Thyroid gland (tissue), 4 donors: ENCODE measurements around the gene FMO2. TPM values are rescaled to one million over a fixed set of nuclear protein-coding genes. Genes with fewer than 3 reads are reported as not detected.

Experiments
- DNase-seq, 2 donors: peaks; one replicate each; pipeline ENCODE4 v3.0.0-alpha.2; 2019
- H3K27ac ChIP-seq, 3 donors: fragments of 200-600 bp; sonication (generic); 1 replicate in 2 of 3; 2 replicates in 1 of 3; pipeline ENCODE4 v1.5.1; 2016 to 2019; ENCODE audit warnings: mild to moderate bottlenecking in 1 of 3, moderate library complexity in 1 of 3
- H3K27me3 ChIP-seq: fragments of 200-600 bp; sonication (generic); one replicate; pipeline ENCODE4 v1.5.1; 2019
- H3K36me3 ChIP-seq, 2 donors: fragments of 200-600 bp; sonication (generic); one replicate each; pipeline ENCODE4 v1.5.1; 2016 to 2019
- H3K4me1 ChIP-seq, 2 donors: fragments of 200-600 bp; sonication (generic); one replicate each; pipeline ENCODE4 v1.5.1; 2017 to 2019
- H3K4me3 ChIP-seq, 3 donors: fragments of 200-600 bp; sonication (generic); replicated peaks in 1 of 3; 1 replicate in 2 of 3; 2 replicates in 1 of 3; pipeline ENCODE4 v1.5.1; 2016; ENCODE audit warnings: mild to moderate bottlenecking in 1 of 3
- H3K9me3 ChIP-seq: fragments of 200-600 bp; sonication (generic); one replicate; pipeline ENCODE4 v1.5.1; 2017
- CTCF ChIP-seq, 6 experiments: fragments of 200-600 bp in 3 of 6; fragments of 450-650 bp in 3 of 6; sonication (generic) in 3 of 6; IDR thresholded peaks; one replicate each; pipeline ENCODE4 v1.5.1; 2016 to 2019; ENCODE audit warnings: antibody characterized with exemption in 6 of 6, mild to moderate bottlenecking in 2 of 6, inconsistent platforms in 1 of 6, moderate library complexity in 1 of 6
- POLR2A ChIP-seq, 2 donors: fragments of 450-650 bp; IDR thresholded peaks; one replicate each; pipeline ENCODE4 v1.6.1; 2017; ENCODE audit warnings: antibody characterized with exemption in 2 of 2, mild to moderate bottlenecking in 2 of 2, moderate library complexity in 1 of 2
- WGBS, 2 donors: methylation state at CpG; one replicate each; pipeline ENCODE4 v1.1.5; 2017; 5-methylcytosine and 5-hydroxymethylcytosine counted together
- intact Hi-C: fragments of 100-400 bp; cut with DNase I; formaldehyde crosslinking; loops from one replicate; pipeline ENCODE4 v1.15.1; 2023
- total RNA-seq, 4 donors: library from RNA; depleted of rRNA; stranded (reverse); fragments of >200 nt; gene quantifications; one replicate each; pipeline ENCODE4 v1.2.3, GENCODE V29; 2016

FMO2 gene
- total RNA-seq, 4 donors from 2014 or later: 13.8 to 128 (median 14.5) TPM

GRCh38 chr1:171160639-171161354, 24.3 kb upstream of the FMO2 start:
- WGBS, 2 donors: 81 to 90% methylated on average over 4 of the region's 4 CpGs
- TF ChIP-seq CTCF (IDR thresholded peaks at IDR 0.05) (no peak), POLR2A (IDR thresholded peaks at IDR 0.05) (no peak)
- no peak overlapping the region for H3K4me3 ChIP-seq

DNA sequence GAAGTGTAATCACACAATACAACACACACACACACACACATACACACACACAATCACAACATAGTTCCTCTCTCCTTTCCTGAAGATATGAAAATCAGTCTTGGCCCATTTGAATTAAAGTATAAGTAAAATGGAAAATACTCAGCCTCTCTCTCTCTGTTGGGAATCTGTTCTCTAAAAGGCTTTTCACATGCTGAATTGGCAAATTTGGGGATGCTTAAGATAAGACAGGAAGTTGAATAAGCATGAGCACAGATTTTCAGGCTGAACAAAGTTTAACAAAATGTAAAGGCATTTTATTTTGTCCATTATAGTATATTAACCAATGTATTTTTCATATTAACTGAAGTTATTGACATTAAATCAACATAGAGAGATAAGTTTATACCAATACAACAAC, 23.7 kb upstream of the FMO2 start:
- DNase-seq: no peak
- H3K4me1 ChIP-seq: no peaks in the 10 kb centered on the region
- H3K27ac ChIP-seq: no peak overlapping the region
- H3K4me3 ChIP-seq: no peak overlapping the region
- TF ChIP-seq POLR2A (IDR thresholded peaks at IDR 0.05) (no peak), CTCF (IDR thresholded peaks at IDR 0.05) (no peak)
- no peaks in the 10 kb centered on the region for H3K9me3 ChIP-seq
- H3K27me3 ChIP-seq: no peaks in the 10 kb centered on the region
- no peaks in the 10 kb centered on the region for H3K36me3 ChIP-seq
- intact Hi-C loops: no loop called here

More at GRCh38 chr1:171160639-171161354, 24.3 kb upstream of the FMO2 start:
- no peaks in the 10 kb centered on the region for H3K36me3 ChIP-seq
- H3K4me1 ChIP-seq: no peaks in the 10 kb centered on the region
- H3K9me3 ChIP-seq: no peaks in the 10 kb centered on the region
- no peaks in the 10 kb centered on the region for H3K27me3 ChIP-seq
- no peak for DNase-seq
- no peak overlapping the region for H3K27ac ChIP-seq
- intact Hi-C loops: no loop called here

DNA sequence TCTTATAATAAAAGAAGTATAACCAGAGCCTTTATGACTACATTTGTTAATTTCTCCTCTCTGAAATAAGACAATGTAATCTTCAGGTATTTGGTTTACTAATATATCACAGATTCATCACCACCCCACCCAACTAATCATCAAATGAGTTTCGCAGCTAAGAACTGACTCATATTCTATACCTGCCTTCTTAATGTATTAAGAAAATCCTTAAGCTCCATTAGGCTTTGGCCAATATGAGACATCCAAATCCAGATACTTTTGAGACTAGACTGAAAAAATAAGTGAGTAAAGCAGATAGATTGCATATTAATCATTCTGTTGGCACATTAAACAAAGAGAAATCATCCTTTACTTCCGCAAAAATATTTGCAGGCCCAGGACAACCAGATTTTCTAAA, 18.7 kb upstream of the FMO2 start:
- H3K9me3 ChIP-seq: no peaks in the 10 kb centered on the region
- 93 to 94% methylated on average over 2 of the region's 2 CpGs for WGBS, 2 donors

DNA sequence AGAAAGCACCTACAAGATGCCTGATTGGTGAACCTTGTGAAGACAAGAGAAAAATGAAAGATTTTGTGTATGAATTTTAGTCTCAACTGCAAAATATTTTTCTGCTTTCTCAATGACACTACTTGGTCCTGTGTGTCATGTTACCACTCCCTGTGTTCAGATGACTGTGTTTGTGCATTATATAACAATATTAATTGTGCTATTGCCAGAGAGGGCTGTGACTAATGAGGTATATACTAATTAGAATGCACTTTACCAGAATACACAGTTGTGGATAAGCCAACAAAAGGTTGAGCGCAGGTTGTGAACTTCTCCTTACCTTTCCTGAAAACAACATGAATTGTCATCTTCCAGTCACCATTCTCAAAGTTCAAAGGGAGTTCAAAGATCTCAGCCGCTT, 17.3 kb upstream of the FMO2 start:
- intact Hi-C loops: no loop called here
- no peak overlapping the region for H3K4me3 ChIP-seq
- 98 to 100% methylated on average over 2 of the region's 2 CpGs for WGBS, 2 donors
- no peak overlapping the region for H3K27ac ChIP-seq
- H3K27me3 ChIP-seq: no peaks in the 10 kb centered on the region
- DNase-seq: no peak
- TF ChIP-seq POLR2A (IDR thresholded peaks at IDR 0.05): no peak
- no peak for TF ChIP-seq CTCF (IDR thresholded peaks at IDR 0.05)
- H3K4me1 ChIP-seq: no peaks in the 10 kb centered on the region
- no peaks in the 10 kb centered on the region for H3K9me3 ChIP-seq
- no peaks in the 10 kb centered on the region for H3K36me3 ChIP-seq

More for the DNA sequence above, 18.7 kb upstream of the FMO2 start:
- no peaks in the 10 kb centered on the region for H3K4me1 ChIP-seq
- no peaks in the 10 kb centered on the region for H3K36me3 ChIP-seq
- no peak overlapping the region for H3K27ac ChIP-seq
- DNase-seq: no peak
- no peaks in the 10 kb centered on the region for H3K27me3 ChIP-seq
- H3K4me3 ChIP-seq: no peak overlapping the region
- TF ChIP-seq CTCF (IDR thresholded peaks at IDR 0.05): no peak
- no peak for TF ChIP-seq POLR2A (IDR thresholded peaks at IDR 0.05)
- intact Hi-C loops: no loop called here

- H3K9me3 ChIP-seq: no peaks in the 10 kb centered on the region
- intact Hi-C loops: no loop called here
- no peaks in the 10 kb centered on the region for H3K27me3 ChIP-seq
- no peak for DNase-seq
- TF ChIP-seq CTCF (IDR thresholded peaks at IDR 0.05) (no peak), POLR2A (IDR thresholded peaks at IDR 0.05) (no peak)
- WGBS, 2 donors: 92 to 95% methylated on average over 2 of the region's 2 CpGs
- H3K4me3 ChIP-seq: no peak overlapping the region
- no peaks in the 10 kb centered on the region for H3K4me1 ChIP-seq
- no peak overlapping the region for H3K27ac ChIP-seq
- no peaks in the 10 kb centered on the region for H3K36me3 ChIP-seq
Observed at GRCh38 chr1:171172471-171172870, 12.6 kb upstream of the FMO2 start.
